Keratinocyte (primary cell): ENCODE results near the gene KLF14.

Experiments
- CTCF ChIP-seq, 3 experiments: IDR thresholded peaks in 1 of 3; conservative IDR thresholded peaks in 1 of 3; optimal IDR thresholded peaks in 1 of 3; 2 replicates in 2 of 3; 3 replicates in 1 of 3; pipeline versions ENCODE3 to v1.5.1; 2011; ENCODE audit warnings: low read length in 3 of 3, mild to moderate bottlenecking in 3 of 3, moderate library complexity in 2 of 3, control low read depth in 1 of 3, inconsistent platforms in 1 of 3; ENCODE audit not compliant: insufficient read depth in 2 of 3; ENCODE audit errors: extremely low read depth in 1 of 3
- EZH2 ChIP-seq: IDR thresholded peaks from one replicate; pipeline ENCODE4 v1.6.1; 2012; ENCODE audit warnings: inconsistent platforms, mild to moderate bottlenecking, low read length, moderate library complexity

GRCh38 chr7:130699686-130700085 is 34.3 kb downstream of the KLF14 start:
- TF ChIP-seq CTCF (optimal IDR thresholded peaks at IDR 0.05 in 1 of 3, IDR thresholded peaks at IDR 0.05 in 1 of 3, conservative IDR thresholded peaks at IDR 0.05 in 1 of 3; ENCODE audit: extremely low read depth in 1 of 3, insufficient read depth in 2 of 3, low read length in 3 of 3) (no peak), EZH2 (no peak)
